ENCODE data around the gene HHAT.
A peak's percentile ranks its signal among the peaks of the same experiment; 100 is the strongest.

HHAT gene

DNA sequence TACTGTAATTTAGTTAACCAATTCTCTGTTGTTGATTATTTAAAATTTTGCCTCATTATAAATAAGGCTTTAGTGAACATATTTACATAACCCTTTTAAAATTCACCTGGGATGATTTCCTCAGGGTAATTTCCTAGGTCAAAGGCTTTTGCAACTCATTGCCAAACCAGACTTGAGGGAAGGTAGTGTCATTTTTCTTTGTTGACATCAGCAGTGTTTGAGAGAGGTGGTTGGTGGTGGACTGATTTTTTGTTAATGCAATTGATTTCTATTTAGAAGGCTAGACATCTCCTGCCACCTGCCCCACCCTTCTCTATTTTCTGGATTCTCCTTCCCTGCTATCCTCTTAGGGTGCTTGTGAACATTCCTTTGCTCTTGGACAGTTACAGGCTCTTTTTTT is 116.8 kb downstream of the HHAT start:
- Histone ChIP-seq H4K8ac (ENCODE audit: low read length) (no peak overlapping the region), H2BK5ac (ENCODE audit: low read depth, low read length, poor library complexity, severe bottlenecking) (no peak overlapping the region), H2BK12ac (ENCODE audit: low read length in 2 of 2) (no peak overlapping the region), H3K79me1 (replicated peaks; ENCODE audit: low read length, poor library complexity, severe bottlenecking) (peaks cover 4% of the 10 kb centered on the region), H3K4me1 (ENCODE audit: control insufficient read depth, insufficient read depth, low read depth, low read length) (peaks cover 9% of the 10 kb centered on the region), H3K27ac (ENCODE audit: low read length, poor library complexity, severe bottlenecking) (peak overlapping the region; percentile 76), H3K36me3 (ENCODE audit: control insufficient read depth in 1 of 2, insufficient read depth in 2 of 2, low read depth in 1 of 2, low read length in 2 of 2) (peaks cover 0 to 3% of the 10 kb centered on the region in 2 experiments), H2BK120ac (ENCODE audit: low read depth, low read length) (no peak overlapping the region), H3K9me3 (ENCODE audit: control insufficient read depth, low read length) (no peaks in the 10 kb centered on the region), H3K4ac (ENCODE audit: low read depth in 1 of 2, low read length in 2 of 2) (no peak overlapping the region), H3K23ac (ENCODE audit: low read length in 2 of 2) (no peak overlapping the region), H3K9ac (ENCODE audit: low read length) (no peak overlapping the region), H3K4me3 (ENCODE audit: insufficient read depth in 1 of 2, low read depth in 1 of 2, low read length in 2 of 2) (no peak overlapping the region), H2BK15ac (ENCODE audit: low read depth, poor library complexity, severe bottlenecking) (no peak overlapping the region), H2AFZ (ENCODE audit: low read depth, low read length) (no peak overlapping the region), H2AK5ac (ENCODE audit: low read length, severe bottlenecking) (peak overlapping the region; percentile 59), H3K27me3 (ENCODE audit: control insufficient read depth in 1 of 2, insufficient read depth in 1 of 2, low read length in 2 of 2) (peaks cover 0 to 13% of the 10 kb centered on the region in 2 experiments), H3K18ac (ENCODE audit: low read depth in 1 of 2, low read length in 2 of 2) (no peak overlapping the region), H3K4me2 (ENCODE audit: low read length, poor library complexity, severe bottlenecking) (no peak overlapping the region), H4K91ac (ENCODE audit: low read length) (no peak overlapping the region), H3K14ac (ENCODE audit: low read length in 2 of 2) (no peak overlapping the region)
- DNase-seq = no peak

- 88% methylated on average over 6 of the region's 7 CpGs for WGBS
- H4K8ac ChIP-seq (ENCODE audit: low read length) = no peak overlapping the region
- no peak overlapping the region for H3K4me3 ChIP-seq (ENCODE audit: insufficient read depth in 1 of 2, low read depth in 1 of 2, low read length in 2 of 2)
- no peak overlapping the region for H2BK15ac ChIP-seq (ENCODE audit: low read depth, poor library complexity, severe bottlenecking)
- H3K79me1 ChIP-seq (replicated peaks; ENCODE audit: low read length, poor library complexity, severe bottlenecking) = peaks cover 4% of the 10 kb centered on the region
- no peak overlapping the region for H3K9ac ChIP-seq (ENCODE audit: low read length)
- H2BK120ac ChIP-seq (ENCODE audit: low read depth, low read length) = no peak overlapping the region
- H3K27ac ChIP-seq (ENCODE audit: low read length, poor library complexity, severe bottlenecking) = peak overlapping the region; percentile 76
- no peak for DNase-seq
- H3K4me1 ChIP-seq (ENCODE audit: control insufficient read depth, insufficient read depth, low read depth, low read length) = peaks cover 7% of the 10 kb centered on the region
- no peak overlapping the region for H2AFZ ChIP-seq (ENCODE audit: low read depth, low read length)
- peak overlapping the region; percentile 96 for H2AK5ac ChIP-seq (ENCODE audit: low read length, severe bottlenecking)
- H3K23ac ChIP-seq (ENCODE audit: low read length in 2 of 2) = no peak overlapping the region
- no peaks in the 10 kb centered on the region for H3K9me3 ChIP-seq (ENCODE audit: control insufficient read depth, low read length)
- no peak overlapping the region for H2BK5ac ChIP-seq (ENCODE audit: low read depth, low read length, poor library complexity, severe bottlenecking)
- no peak overlapping the region for H3K14ac ChIP-seq (ENCODE audit: low read length in 2 of 2)
- H3K4me2 ChIP-seq (ENCODE audit: low read length, poor library complexity, severe bottlenecking) = no peak overlapping the region
- no peak overlapping the region for H3K18ac ChIP-seq (ENCODE audit: low read depth in 1 of 2, low read length in 2 of 2)
- peaks cover 0 to 13% of the 10 kb centered on the region in 2 experiments for H3K27me3 ChIP-seq (ENCODE audit: control insufficient read depth in 1 of 2, insufficient read depth in 1 of 2, low read length in 2 of 2)
- H2BK12ac ChIP-seq (ENCODE audit: low read length in 2 of 2) = no peak overlapping the region
- H3K4ac ChIP-seq (ENCODE audit: low read depth in 1 of 2, low read length in 2 of 2) = no peak overlapping the region
- peaks cover 0 to 3% of the 10 kb centered on the region in 2 experiments for H3K36me3 ChIP-seq (ENCODE audit: control insufficient read depth in 1 of 2, insufficient read depth in 2 of 2, low read depth in 1 of 2, low read length in 2 of 2)
- H4K91ac ChIP-seq (ENCODE audit: low read length) = no peak overlapping the region
These were observed 117.2 kb downstream of the HHAT start for GRCh38 chr1:210445931-210446330.

GRCh38 chr1:210446479-210446878 is 117.8 kb downstream of the HHAT start:
- Histone ChIP-seq H3K9me3 (ENCODE audit: control insufficient read depth, low read length) (no peaks in the 10 kb centered on the region), H3K79me1 (replicated peaks; ENCODE audit: low read length, poor library complexity, severe bottlenecking) (peaks cover 4% of the 10 kb centered on the region), H2BK120ac (ENCODE audit: low read depth, low read length) (no peak overlapping the region), H3K23ac (ENCODE audit: low read length in 2 of 2) (no peak overlapping the region), H3K27me3 (ENCODE audit: control insufficient read depth in 1 of 2, insufficient read depth in 1 of 2, low read length in 2 of 2) (peaks cover 0 to 13% of the 10 kb centered on the region in 2 experiments), H3K4me2 (ENCODE audit: low read length, poor library complexity, severe bottlenecking) (no peak overlapping the region), H2BK15ac (ENCODE audit: low read depth, poor library complexity, severe bottlenecking) (no peak overlapping the region), H3K4me3 (ENCODE audit: insufficient read depth in 1 of 2, low read depth in 1 of 2, low read length in 2 of 2) (no peak overlapping the region), H2BK5ac (ENCODE audit: low read depth, low read length, poor library complexity, severe bottlenecking) (no peak overlapping the region), H3K9ac (ENCODE audit: low read length) (no peak overlapping the region), H3K18ac (ENCODE audit: low read depth in 1 of 2, low read length in 2 of 2) (no peak overlapping the region), H4K91ac (ENCODE audit: low read length) (no peak overlapping the region), H3K4ac (ENCODE audit: low read depth in 1 of 2, low read length in 2 of 2) (no peak overlapping the region), H2AK5ac (ENCODE audit: low read length, severe bottlenecking) (no peak overlapping the region), H3K14ac (ENCODE audit: low read length in 2 of 2) (no peak overlapping the region), H3K4me1 (ENCODE audit: control insufficient read depth, insufficient read depth, low read depth, low read length) (peaks cover 7% of the 10 kb centered on the region), H2BK12ac (ENCODE audit: low read length in 2 of 2) (no peak overlapping the region), H2AFZ (ENCODE audit: low read depth, low read length) (no peak overlapping the region), H3K36me3 (ENCODE audit: control insufficient read depth in 1 of 2, insufficient read depth in 2 of 2, low read depth in 1 of 2, low read length in 2 of 2) (peaks cover 0 to 3% of the 10 kb centered on the region in 2 experiments), H4K8ac (ENCODE audit: low read length) (no peak overlapping the region), H3K27ac (ENCODE audit: low read length, poor library complexity, severe bottlenecking) (peak overlapping the region; percentile 76)
- DNase-seq = peak; percentile 33
- WGBS = 22% methylated on average over 9 of the region's 9 CpGs

GRCh38 chr1:210447456-210448057 is 118.9 kb downstream of the HHAT start:
- no peak overlapping the region for H2BK5ac ChIP-seq (ENCODE audit: low read depth, low read length, poor library complexity, severe bottlenecking)
- no peak overlapping the region for H3K18ac ChIP-seq (ENCODE audit: low read depth in 1 of 2, low read length in 2 of 2)
- peaks cover 6% of the 10 kb centered on the region for H3K79me1 ChIP-seq (replicated peaks; ENCODE audit: low read length, poor library complexity, severe bottlenecking)
- H3K27me3 ChIP-seq (ENCODE audit: control insufficient read depth in 1 of 2, insufficient read depth in 1 of 2, low read length in 2 of 2) = peaks cover 0 to 13% of the 10 kb centered on the region in 2 experiments
- H4K8ac ChIP-seq (ENCODE audit: low read length) = no peak overlapping the region
- no peak overlapping the region for H3K4me3 ChIP-seq (ENCODE audit: insufficient read depth in 1 of 2, low read depth in 1 of 2, low read length in 2 of 2)
- H3K27ac ChIP-seq (ENCODE audit: low read length, poor library complexity, severe bottlenecking) = peak overlapping the region; percentile 76
- no peak overlapping the region for H3K14ac ChIP-seq (ENCODE audit: low read length in 2 of 2)
- H3K23ac ChIP-seq (ENCODE audit: low read length in 2 of 2) = no peak overlapping the region
- DNase-seq = no peak
- no peak overlapping the region for H2BK120ac ChIP-seq (ENCODE audit: low read depth, low read length)
- H3K4me1 ChIP-seq (ENCODE audit: control insufficient read depth, insufficient read depth, low read depth, low read length) = peaks cover 7% of the 10 kb centered on the region
- no peak overlapping the region for H3K4me2 ChIP-seq (ENCODE audit: low read length, poor library complexity, severe bottlenecking)
- no peak overlapping the region for H2AFZ ChIP-seq (ENCODE audit: low read depth, low read length)
- H3K36me3 ChIP-seq (ENCODE audit: control insufficient read depth in 1 of 2, insufficient read depth in 2 of 2, low read depth in 1 of 2, low read length in 2 of 2) = peaks cover 0 to 3% of the 10 kb centered on the region in 2 experiments
- peak overlapping the region in 1 of 2 experiments; percentile 59 for H2BK12ac ChIP-seq (ENCODE audit: low read length in 2 of 2)
- H4K91ac ChIP-seq (ENCODE audit: low read length) = no peak overlapping the region
- WGBS = 93% methylated on average over 5 of the region's 5 CpGs
- peak overlapping the region; percentile 40 for H2AK5ac ChIP-seq (ENCODE audit: low read length, severe bottlenecking)
- H3K9me3 ChIP-seq (ENCODE audit: control insufficient read depth, low read length) = no peaks in the 10 kb centered on the region
- no peak overlapping the region for H3K4ac ChIP-seq (ENCODE audit: low read depth in 1 of 2, low read length in 2 of 2)
- no peak overlapping the region for H2BK15ac ChIP-seq (ENCODE audit: low read depth, poor library complexity, severe bottlenecking)
- no peak overlapping the region for H3K9ac ChIP-seq (ENCODE audit: low read length)

All from mesenchymal stem cell (in vitro differentiated cells and primary cell).